Neural cell (in vitro differentiated cells): Measurements from ENCODE around the gene CALHM4. TPM values are rescaled to one million over a fixed set of nuclear protein-coding genes. Genes with fewer than 3 reads are reported as not detected.

ENCODE experiments used
- H2AFZ ChIP-seq: fragments of 200-600, 300-800 bp; sonication (generic), shearing (Covaris generic); 2 replicates; pipeline ENCODE4 v1.6.0; 2014; ENCODE audit warnings: low read depth, mild to moderate bottlenecking, antibody characterized with exemption, low read length, moderate library complexity
- H3F3A ChIP-seq: fragments of 200-600 bp; shearing (Covaris generic); 2 replicates; pipeline ENCODE4 v1.6.1; 2016; ENCODE audit warnings: mild to moderate bottlenecking, moderate library complexity, mixed read lengths, antibody characterized with exemption, low read length; ENCODE audit not compliant: insufficient read depth, poor library complexity, severe bottlenecking
- H3K27ac ChIP-seq: fragments of 200-600, 300-800 bp; sonication (generic), shearing (Covaris generic); 2 replicates; pipeline ENCODE4 v1.5.1; 2014; ENCODE audit warnings: mild to moderate bottlenecking, low read length, moderate library complexity
- H3K27me3 ChIP-seq: fragments of 300-800, 200-600 bp; sonication (generic), shearing (Covaris generic); 2 replicates; pipeline ENCODE4 v1.6.0; 2014; ENCODE audit warnings: mild to moderate bottlenecking, low read depth, low read length, moderate library complexity; ENCODE audit not compliant: insufficient read depth
- H3K36me3 ChIP-seq: fragments of 300-800, 200-600 bp; sonication (generic), shearing (Covaris generic); 2 replicates; pipeline ENCODE4 v1.5.1; 2014; ENCODE audit warnings: mild to moderate bottlenecking, antibody characterized with exemption, low read length, moderate library complexity; ENCODE audit not compliant: insufficient read depth
- H3K4me2 ChIP-seq: fragments of 300-800, 200-600 bp; sonication (generic), shearing (Covaris generic); 2 replicates; pipeline ENCODE4 v1.6.0; 2014; ENCODE audit warnings: mild to moderate bottlenecking, low read length
- H3K4me3 ChIP-seq: fragments of 300-800, 200-600 bp; sonication (generic), shearing (Covaris generic); 2 replicates; pipeline ENCODE4 v1.5.1; 2014; ENCODE audit warnings: mild to moderate bottlenecking, low read length, moderate library complexity
- H3K79me2 ChIP-seq: fragments of 200-600 bp; shearing (Covaris generic); replicated peaks from 2 replicates; pipeline ENCODE4 v1.6.0; 2014; ENCODE audit warnings: mild to moderate bottlenecking, low read length, moderate library complexity; ENCODE audit not compliant: insufficient read depth
- H3K9ac ChIP-seq: fragments of 300-800, 200-600 bp; sonication (generic), shearing (Covaris generic); 2 replicates; pipeline ENCODE4 v1.6.1; 2016; ENCODE audit warnings: mild to moderate bottlenecking, low read length, mixed read lengths
- H3K9me2 ChIP-seq: fragments of 200-600 bp; shearing (Covaris generic); 2 replicates; pipeline ENCODE4 v1.6.1; 2016; ENCODE audit warnings: mild to moderate bottlenecking, low read length, mixed read lengths; ENCODE audit not compliant: insufficient read depth
- H3K9me3 ChIP-seq: fragments of 200-600, 300-800 bp; sonication (generic), shearing (Covaris generic); 2 replicates; pipeline ENCODE4 v1.6.1; 2016; ENCODE audit warnings: mild to moderate bottlenecking, mixed run types, low read length, moderate library complexity, mixed read lengths
- H4K20me1 ChIP-seq: fragments of 200-600 bp; shearing (Covaris generic); 2 replicates; pipeline ENCODE4 v1.6.1; 2016; ENCODE audit warnings: mild to moderate bottlenecking, mixed run types; ENCODE audit not compliant: insufficient read depth
- EP300 ChIP-seq: fragments of 450-650 bp; conservative IDR thresholded peaks from 2 replicates; pipeline ENCODE4 v1.6.1; 2014; ENCODE audit warnings: antibody characterized with exemption, mild to moderate bottlenecking, moderate library complexity; ENCODE audit not compliant: poor library complexity, severe bottlenecking
- EZH2 ChIP-seq: fragments of 200-600, 300-800 bp; shearing (Covaris generic), sonication (generic); IDR thresholded peaks from 2 replicates; pipeline ENCODE4 v1.6.1; 2014; ENCODE audit warnings: antibody characterized with exemption, low read length, borderline replicate concordance, mild to moderate bottlenecking; ENCODE audit not compliant: insufficient read depth, poor library complexity, severe bottlenecking
- MXI1 ChIP-seq: fragments of 450-650 bp; conservative IDR thresholded peaks from 2 replicates; pipeline ENCODE4 v1.6.1; 2014; ENCODE audit warnings: antibody characterized with exemption, mild to moderate bottlenecking; ENCODE audit not compliant: poor library complexity, severe bottlenecking
- POLR2AphosphoS5 ChIP-seq: IDR thresholded peaks from 2 replicates; pipeline ENCODE4 v1.6.1; 2012
- RAD21 ChIP-seq: fragments of 450-650 bp; conservative IDR thresholded peaks from 2 replicates; pipeline ENCODE4 v1.6.1; 2014; ENCODE audit warnings: antibody characterized with exemption, mild to moderate bottlenecking, moderate library complexity
- SMC3 ChIP-seq: fragments of 450-650 bp; conservative IDR thresholded peaks from 2 replicates; pipeline ENCODE4 v1.6.1; 2014; ENCODE audit warnings: antibody characterized with exemption, mild to moderate bottlenecking, moderate library complexity; ENCODE audit not compliant: poor library complexity
- TAF1 ChIP-seq: IDR thresholded peaks from 2 replicates; pipeline ENCODE4 v1.6.1; 2012; ENCODE audit warnings: low read depth
- polyA plus RNA-seq: library from polyadenylated mRNA; depleted of rRNA; stranded (reverse); fragments of >200 nt; gene quantifications from 2 replicates; pipeline ENCODE4 v1.2.3, GENCODE V29; 2014
- TF ChIP-seq, protein P1 (sequence below): fragments of 450-650 bp; IDR thresholded peaks from 2 replicates; pipeline ENCODE4 v1.5.1; 2014; ENCODE audit warnings: antibody characterized with exemption, mild to moderate bottlenecking, moderate library complexity; ENCODE audit not compliant: poor library complexity, severe bottlenecking
- TF ChIP-seq, protein P2 (sequence below): IDR thresholded peaks from 2 replicates; pipeline ENCODE4 v1.6.1; 2012; ENCODE audit warnings: borderline replicate concordance

CALHM4 gene
- polyA plus RNA-seq, 1 donor from 2014 or later, result not detected

DNA sequence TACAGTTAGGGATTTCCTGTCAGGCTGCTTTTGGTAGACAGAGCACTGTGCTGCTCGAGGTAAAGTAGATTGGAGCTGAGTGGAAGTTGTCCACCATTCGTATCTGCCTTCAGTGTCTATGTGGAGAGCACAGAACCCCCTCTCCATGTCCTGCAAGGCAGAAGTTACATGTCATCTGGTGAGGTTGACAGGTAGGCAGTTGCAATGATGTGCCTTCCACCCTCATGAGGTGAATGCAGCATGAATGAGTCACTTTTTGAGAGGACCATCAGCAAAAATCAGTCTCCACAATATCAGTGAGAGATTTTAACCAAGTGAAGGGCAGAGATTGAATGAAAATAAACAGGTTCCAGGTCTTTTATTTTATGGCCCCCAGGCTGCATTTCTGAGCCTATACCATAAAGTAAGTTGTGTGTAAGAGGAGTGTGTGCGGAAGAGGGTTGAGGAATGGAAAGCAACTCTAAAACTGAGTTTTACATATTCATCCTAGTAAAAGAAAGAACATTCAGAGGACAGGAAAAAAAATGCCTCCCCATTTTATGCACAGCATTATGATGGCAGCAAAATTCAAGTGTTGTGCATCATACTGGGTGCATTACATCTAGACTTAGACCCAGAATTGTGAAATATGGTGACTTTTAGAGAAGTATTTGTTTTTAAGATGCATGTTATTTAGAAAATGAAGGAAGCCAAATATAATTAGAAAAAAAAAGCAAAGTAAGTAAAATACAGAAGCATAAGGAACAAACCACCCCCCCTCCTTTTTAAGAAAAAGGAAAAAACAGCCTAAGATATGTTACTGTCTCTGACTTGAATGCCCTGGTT is 23.9 kb upstream of the CALHM4 start:
- no peaks in the 10 kb centered on the region for H3K9me2 ChIP-seq
- H2AFZ ChIP-seq, result no peak overlapping the region
- no peaks in the 10 kb centered on the region for H4K20me1 ChIP-seq
- TF ChIP-seq EZH2, result no peak
- TF ChIP-seq, protein P1, sequence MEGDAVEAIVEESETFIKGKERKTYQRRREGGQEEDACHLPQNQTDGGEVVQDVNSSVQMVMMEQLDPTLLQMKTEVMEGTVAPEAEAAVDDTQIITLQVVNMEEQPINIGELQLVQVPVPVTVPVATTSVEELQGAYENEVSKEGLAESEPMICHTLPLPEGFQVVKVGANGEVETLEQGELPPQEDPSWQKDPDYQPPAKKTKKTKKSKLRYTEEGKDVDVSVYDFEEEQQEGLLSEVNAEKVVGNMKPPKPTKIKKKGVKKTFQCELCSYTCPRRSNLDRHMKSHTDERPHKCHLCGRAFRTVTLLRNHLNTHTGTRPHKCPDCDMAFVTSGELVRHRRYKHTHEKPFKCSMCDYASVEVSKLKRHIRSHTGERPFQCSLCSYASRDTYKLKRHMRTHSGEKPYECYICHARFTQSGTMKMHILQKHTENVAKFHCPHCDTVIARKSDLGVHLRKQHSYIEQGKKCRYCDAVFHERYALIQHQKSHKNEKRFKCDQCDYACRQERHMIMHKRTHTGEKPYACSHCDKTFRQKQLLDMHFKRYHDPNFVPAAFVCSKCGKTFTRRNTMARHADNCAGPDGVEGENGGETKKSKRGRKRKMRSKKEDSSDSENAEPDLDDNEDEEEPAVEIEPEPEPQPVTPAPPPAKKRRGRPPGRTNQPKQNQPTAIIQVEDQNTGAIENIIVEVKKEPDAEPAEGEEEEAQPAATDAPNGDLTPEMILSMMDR, result no peak
- no peak for TF ChIP-seq EP300
- TF ChIP-seq MXI1, result no peak
- TF ChIP-seq RAD21, result no peak
- TF ChIP-seq, protein P2, sequence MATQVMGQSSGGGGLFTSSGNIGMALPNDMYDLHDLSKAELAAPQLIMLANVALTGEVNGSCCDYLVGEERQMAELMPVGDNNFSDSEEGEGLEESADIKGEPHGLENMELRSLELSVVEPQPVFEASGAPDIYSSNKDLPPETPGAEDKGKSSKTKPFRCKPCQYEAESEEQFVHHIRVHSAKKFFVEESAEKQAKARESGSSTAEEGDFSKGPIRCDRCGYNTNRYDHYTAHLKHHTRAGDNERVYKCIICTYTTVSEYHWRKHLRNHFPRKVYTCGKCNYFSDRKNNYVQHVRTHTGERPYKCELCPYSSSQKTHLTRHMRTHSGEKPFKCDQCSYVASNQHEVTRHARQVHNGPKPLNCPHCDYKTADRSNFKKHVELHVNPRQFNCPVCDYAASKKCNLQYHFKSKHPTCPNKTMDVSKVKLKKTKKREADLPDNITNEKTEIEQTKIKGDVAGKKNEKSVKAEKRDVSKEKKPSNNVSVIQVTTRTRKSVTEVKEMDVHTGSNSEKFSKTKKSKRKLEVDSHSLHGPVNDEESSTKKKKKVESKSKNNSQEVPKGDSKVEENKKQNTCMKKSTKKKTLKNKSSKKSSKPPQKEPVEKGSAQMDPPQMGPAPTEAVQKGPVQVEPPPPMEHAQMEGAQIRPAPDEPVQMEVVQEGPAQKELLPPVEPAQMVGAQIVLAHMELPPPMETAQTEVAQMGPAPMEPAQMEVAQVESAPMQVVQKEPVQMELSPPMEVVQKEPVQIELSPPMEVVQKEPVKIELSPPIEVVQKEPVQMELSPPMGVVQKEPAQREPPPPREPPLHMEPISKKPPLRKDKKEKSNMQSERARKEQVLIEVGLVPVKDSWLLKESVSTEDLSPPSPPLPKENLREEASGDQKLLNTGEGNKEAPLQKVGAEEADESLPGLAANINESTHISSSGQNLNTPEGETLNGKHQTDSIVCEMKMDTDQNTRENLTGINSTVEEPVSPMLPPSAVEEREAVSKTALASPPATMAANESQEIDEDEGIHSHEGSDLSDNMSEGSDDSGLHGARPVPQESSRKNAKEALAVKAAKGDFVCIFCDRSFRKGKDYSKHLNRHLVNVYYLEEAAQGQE, result no peak
- no peak for TF ChIP-seq SMC3
- no peak for TF ChIP-seq TAF1
- TF ChIP-seq POLR2AphosphoS5, result no peak
- H3K27me3 ChIP-seq, result no peaks in the 10 kb centered on the region
- H3K79me2 ChIP-seq, result no peaks in the 10 kb centered on the region
- no peak overlapping the region for H3K4me3 ChIP-seq
- no peaks in the 10 kb centered on the region for H3F3A ChIP-seq
- H3K27ac ChIP-seq, result no peak overlapping the region
- no peak overlapping the region for H3K4me2 ChIP-seq
- no peak overlapping the region for H3K9ac ChIP-seq
- H3K36me3 ChIP-seq, result no peaks in the 10 kb centered on the region
- no peaks in the 10 kb centered on the region for H3K9me3 ChIP-seq

DNA sequence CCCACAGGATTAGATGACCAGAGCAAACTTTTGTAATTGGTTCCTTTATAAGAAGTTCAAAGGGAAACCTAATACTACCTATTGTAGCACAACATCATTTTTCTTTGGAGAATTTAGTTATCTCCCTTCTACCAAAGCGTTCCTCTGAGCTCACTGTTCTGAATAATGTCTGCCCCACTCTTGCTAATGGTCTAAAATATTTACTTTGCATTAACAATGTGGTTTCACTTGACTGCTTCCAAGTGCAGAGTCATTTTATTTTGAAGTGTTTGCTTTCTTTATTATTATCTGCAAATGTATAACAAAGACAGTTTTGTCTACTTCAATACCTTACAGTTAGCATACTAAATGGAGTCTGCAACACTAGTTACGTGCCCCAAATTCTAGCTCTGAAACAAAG is 23.1 kb upstream of the CALHM4 start:
- Histone ChIP-seq H3K9ac (no peak overlapping the region), H2AFZ (no peak overlapping the region), H3F3A (no peaks in the 10 kb centered on the region), H4K20me1 (no peaks in the 10 kb centered on the region), H3K79me2 (no peaks in the 10 kb centered on the region), H3K9me3 (no peaks in the 10 kb centered on the region), H3K36me3 (no peaks in the 10 kb centered on the region), H3K4me2 (no peak overlapping the region), H3K27me3 (no peaks in the 10 kb centered on the region), H3K9me2 (no peaks in the 10 kb centered on the region), H3K27ac (no peak overlapping the region), H3K4me3 (no peak overlapping the region)
- TF ChIP-seq, protein P2, result no peak
- TF ChIP-seq, protein P1, result no peak
- TF ChIP-seq MXI1, result no peak
- TF ChIP-seq EZH2, result no peak
- TF ChIP-seq TAF1, result no peak
